ENCODE results near the gene SCAMP4.

SCAMP4 gene

GRCh38 chr19:1921825-1922224 lies 16.6 kb downstream of the SCAMP4 start:
- H3K4me1 ChIP-seq (ENCODE audit: control insufficient read depth in 5 of 5, insufficient read depth in 5 of 5, low read length in 5 of 5) = no peaks in the 10 kb centered on the region
- no peak overlapping the region for H3K27ac ChIP-seq (ENCODE audit: low read depth, low read length)
- no peak overlapping the region for H3K4me3 ChIP-seq (ENCODE audit: low read depth in 1 of 5, low read length in 5 of 5)
- peaks cover 0 to 76% (median 54%) of the 10 kb centered on the region in 5 donors for H3K36me3 ChIP-seq (ENCODE audit: control insufficient read depth in 5 of 5, insufficient read depth in 5 of 5, low read length in 5 of 5)
- H3K9me3 ChIP-seq (ENCODE audit: control insufficient read depth in 5 of 5, low read length in 5 of 5) = peaks cover 0 to 4% (median 0%) of the 10 kb centered on the region in 5 donors
- H3K9ac ChIP-seq (ENCODE audit: low read length in 5 of 5) = no peak overlapping the region
- no peaks in the 10 kb centered on the region for H3K27me3 ChIP-seq (ENCODE audit: control insufficient read depth in 5 of 5, insufficient read depth in 4 of 5, low read length in 5 of 5)

GRCh38 chr19:1922803-1923202 lies 17.6 kb downstream of the SCAMP4 start:
- no peaks in the 10 kb centered on the region for H3K4me1 ChIP-seq (ENCODE audit: control insufficient read depth in 5 of 5, insufficient read depth in 5 of 5, low read length in 5 of 5)
- H3K9me3 ChIP-seq (ENCODE audit: control insufficient read depth in 5 of 5, low read length in 5 of 5) = peaks cover 0 to 4% (median 0%) of the 10 kb centered on the region in 5 donors
- peaks cover 0 to 69% (median 51%) of the 10 kb centered on the region in 5 donors for H3K36me3 ChIP-seq (ENCODE audit: control insufficient read depth in 5 of 5, insufficient read depth in 5 of 5, low read length in 5 of 5)
- no peak overlapping the region for H3K4me3 ChIP-seq (ENCODE audit: low read depth in 1 of 5, low read length in 5 of 5)
- no peak overlapping the region for H3K9ac ChIP-seq (ENCODE audit: low read length in 5 of 5)
- H3K27ac ChIP-seq (ENCODE audit: low read depth, low read length) = no peak overlapping the region
- H3K27me3 ChIP-seq (ENCODE audit: control insufficient read depth in 5 of 5, insufficient read depth in 4 of 5, low read length in 5 of 5) = no peaks in the 10 kb centered on the region

GRCh38 chr19:1923319-1923718 lies 18.1 kb downstream of the SCAMP4 start:
- Histone ChIP-seq H3K4me1 (ENCODE audit: control insufficient read depth in 5 of 5, insufficient read depth in 5 of 5, low read length in 5 of 5) (no peaks in the 10 kb centered on the region), H3K36me3 (ENCODE audit: control insufficient read depth in 5 of 5, insufficient read depth in 5 of 5, low read length in 5 of 5) (peaks cover 0 to 64% (median 46%) of the 10 kb centered on the region in 5 donors), H3K9me3 (ENCODE audit: control insufficient read depth in 5 of 5, low read length in 5 of 5) (peaks cover 0 to 4% (median 0%) of the 10 kb centered on the region in 5 donors), H3K27ac (ENCODE audit: low read depth, low read length) (no peak overlapping the region), H3K9ac (ENCODE audit: low read length in 5 of 5) (no peak overlapping the region), H3K4me3 (ENCODE audit: low read depth in 1 of 5, low read length in 5 of 5) (no peak overlapping the region), H3K27me3 (ENCODE audit: control insufficient read depth in 5 of 5, insufficient read depth in 4 of 5, low read length in 5 of 5) (no peaks in the 10 kb centered on the region)

- H3K9me3 ChIP-seq (ENCODE audit: control insufficient read depth in 5 of 5, low read length in 5 of 5) = peaks cover 0 to 4% (median 0%) of the 10 kb centered on the region in 5 donors
- peaks cover 0 to 54% (median 40%) of the 10 kb centered on the region in 5 donors for H3K36me3 ChIP-seq (ENCODE audit: control insufficient read depth in 5 of 5, insufficient read depth in 5 of 5, low read length in 5 of 5)
- no peak overlapping the region for H3K4me3 ChIP-seq (ENCODE audit: low read depth in 1 of 5, low read length in 5 of 5)
- no peak overlapping the region for H3K9ac ChIP-seq (ENCODE audit: low read length in 5 of 5)
- H3K27me3 ChIP-seq (ENCODE audit: control insufficient read depth in 5 of 5, insufficient read depth in 4 of 5, low read length in 5 of 5) = no peaks in the 10 kb centered on the region
- H3K4me1 ChIP-seq (ENCODE audit: control insufficient read depth in 5 of 5, insufficient read depth in 5 of 5, low read length in 5 of 5) = peaks cover 0 to 7% (median 5%) of the 10 kb centered on the region in 5 donors
- H3K27ac ChIP-seq (ENCODE audit: low read depth, low read length) = no peak overlapping the region
Measured at GRCh38 chr19:1924320-1924961, 19.2 kb downstream of the SCAMP4 start.

GRCh38 chr19:1925544-1925943 lies 20.3 kb downstream of the SCAMP4 start:
- Histone ChIP-seq H3K27ac (ENCODE audit: low read depth, low read length) (no peak overlapping the region), H3K36me3 (ENCODE audit: control insufficient read depth in 5 of 5, insufficient read depth in 5 of 5, low read length in 5 of 5) (peaks cover 0 to 43% (median 32%) of the 10 kb centered on the region in 5 donors)

GRCh38 chr19:1929021-1929742 lies 24.0 kb downstream of the SCAMP4 start:
- Histone ChIP-seq H3K36me3 (ENCODE audit: control insufficient read depth in 5 of 5, insufficient read depth in 5 of 5, low read length in 5 of 5) (peaks cover 0 to 12% (median 11%) of the 10 kb centered on the region in 5 donors), H3K4me3 (ENCODE audit: low read depth in 1 of 5, low read length in 5 of 5) (peak overlapping the region; percentile 17 to 57 (median 40)), H3K4me1 (ENCODE audit: control insufficient read depth in 5 of 5, insufficient read depth in 5 of 5, low read length in 5 of 5) (peaks cover 0 to 15% (median 14%) of the 10 kb centered on the region in 5 donors), H3K27ac (ENCODE audit: low read depth, low read length) (no peak overlapping the region), H3K27me3 (ENCODE audit: control insufficient read depth in 5 of 5, insufficient read depth in 4 of 5, low read length in 5 of 5) (no peaks in the 10 kb centered on the region), H3K9me3 (ENCODE audit: control insufficient read depth in 5 of 5, low read length in 5 of 5) (peaks cover 0 to 4% (median 0%) of the 10 kb centered on the region in 5 donors), H3K9ac (ENCODE audit: low read length in 5 of 5) (peak overlapping the region in 3 of 5 donors; percentile 43 to 55 (median 52))

More at GRCh38 chr19:1925544-1925943, 20.3 kb downstream of the SCAMP4 start:
- no peak overlapping the region for H3K9ac ChIP-seq (ENCODE audit: low read length in 5 of 5)
- H3K27me3 ChIP-seq (ENCODE audit: control insufficient read depth in 5 of 5, insufficient read depth in 4 of 5, low read length in 5 of 5) = no peaks in the 10 kb centered on the region
- H3K4me1 ChIP-seq (ENCODE audit: control insufficient read depth in 5 of 5, insufficient read depth in 5 of 5, low read length in 5 of 5) = peaks cover 0 to 15% (median 14%) of the 10 kb centered on the region in 5 donors
- peaks cover 0 to 4% (median 0%) of the 10 kb centered on the region in 5 donors for H3K9me3 ChIP-seq (ENCODE audit: control insufficient read depth in 5 of 5, low read length in 5 of 5)
- no peak overlapping the region for H3K4me3 ChIP-seq (ENCODE audit: low read depth in 1 of 5, low read length in 5 of 5)

- Histone ChIP-seq H3K4me3 (ENCODE audit: low read depth in 1 of 5, low read length in 5 of 5) (no peak overlapping the region), H3K9ac (ENCODE audit: low read length in 5 of 5) (no peak overlapping the region), H3K27me3 (ENCODE audit: control insufficient read depth in 5 of 5, insufficient read depth in 4 of 5, low read length in 5 of 5) (no peaks in the 10 kb centered on the region), H3K36me3 (ENCODE audit: control insufficient read depth in 5 of 5, insufficient read depth in 5 of 5, low read length in 5 of 5) (no peaks in the 10 kb centered on the region), H3K27ac (ENCODE audit: low read depth, low read length) (no peak overlapping the region), H3K9me3 (ENCODE audit: control insufficient read depth in 5 of 5, low read length in 5 of 5) (peaks cover 0 to 8% (median 5%) of the 10 kb centered on the region in 5 donors), H3K4me1 (ENCODE audit: control insufficient read depth in 5 of 5, insufficient read depth in 5 of 5, low read length in 5 of 5) (peaks cover 0 to 23% (median 15%) of the 10 kb centered on the region in 5 donors)
Measured at GRCh38 chr19:1931445-1931844, 26.2 kb downstream of the SCAMP4 start.

- Histone ChIP-seq H3K27me3 (ENCODE audit: control insufficient read depth in 5 of 5, insufficient read depth in 4 of 5, low read length in 5 of 5) (no peaks in the 10 kb centered on the region), H3K4me1 (ENCODE audit: control insufficient read depth in 5 of 5, insufficient read depth in 5 of 5, low read length in 5 of 5) (peaks cover 0 to 24% (median 15%) of the 10 kb centered on the region in 5 donors), H3K9ac (ENCODE audit: low read length in 5 of 5) (no peak overlapping the region), H3K4me3 (ENCODE audit: low read depth in 1 of 5, low read length in 5 of 5) (no peak overlapping the region), H3K27ac (ENCODE audit: low read depth, low read length) (no peak overlapping the region), H3K36me3 (ENCODE audit: control insufficient read depth in 5 of 5, insufficient read depth in 5 of 5, low read length in 5 of 5) (no peaks in the 10 kb centered on the region), H3K9me3 (ENCODE audit: control insufficient read depth in 5 of 5, low read length in 5 of 5) (peaks cover 0 to 8% (median 5%) of the 10 kb centered on the region in 5 donors)
Measured at GRCh38 chr19:1932395-1932794, 27.2 kb downstream of the SCAMP4 start.

- H3K27me3 ChIP-seq (ENCODE audit: control insufficient read depth in 5 of 5, insufficient read depth in 4 of 5, low read length in 5 of 5) = no peaks in the 10 kb centered on the region
- peaks cover 0 to 24% (median 15%) of the 10 kb centered on the region in 5 donors for H3K4me1 ChIP-seq (ENCODE audit: control insufficient read depth in 5 of 5, insufficient read depth in 5 of 5, low read length in 5 of 5)
- H3K36me3 ChIP-seq (ENCODE audit: control insufficient read depth in 5 of 5, insufficient read depth in 5 of 5, low read length in 5 of 5) = no peaks in the 10 kb centered on the region
- H3K9me3 ChIP-seq (ENCODE audit: control insufficient read depth in 5 of 5, low read length in 5 of 5) = peaks cover 0 to 8% (median 5%) of the 10 kb centered on the region in 5 donors
- no peak overlapping the region for H3K27ac ChIP-seq (ENCODE audit: low read depth, low read length)
- H3K4me3 ChIP-seq (ENCODE audit: low read depth in 1 of 5, low read length in 5 of 5) = no peak overlapping the region
- H3K9ac ChIP-seq (ENCODE audit: low read length in 5 of 5) = no peak overlapping the region
Measured at GRCh38 chr19:1933244-1933643, 28.0 kb downstream of the SCAMP4 start.

- Histone ChIP-seq H3K4me3 (ENCODE audit: low read depth in 1 of 5, low read length in 5 of 5) (no peak overlapping the region), H3K27me3 (ENCODE audit: control insufficient read depth in 5 of 5, insufficient read depth in 4 of 5, low read length in 5 of 5) (no peaks in the 10 kb centered on the region), H3K36me3 (ENCODE audit: control insufficient read depth in 5 of 5, insufficient read depth in 5 of 5, low read length in 5 of 5) (no peaks in the 10 kb centered on the region), H3K4me1 (ENCODE audit: control insufficient read depth in 5 of 5, insufficient read depth in 5 of 5, low read length in 5 of 5) (peaks cover 0 to 23% (median 14%) of the 10 kb centered on the region in 5 donors), H3K9me3 (ENCODE audit: control insufficient read depth in 5 of 5, low read length in 5 of 5) (peaks cover 0 to 8% (median 5%) of the 10 kb centered on the region in 5 donors), H3K27ac (ENCODE audit: low read depth, low read length) (no peak overlapping the region), H3K9ac (ENCODE audit: low read length in 5 of 5) (no peak overlapping the region)
Measured at GRCh38 chr19:1933942-1934341, 28.7 kb downstream of the SCAMP4 start.
